ENCODE data around the gene ADGRV1. TPM values are rescaled to one million over a fixed set of nuclear protein-coding genes. Genes with fewer than 3 reads are reported as not detected.

Gene ADGRV1
- total and polyA plus RNA-seq, 2 donors (not counting 3 experiments of a cell fraction or from before 2014, with no cell fraction given), result 0.11 to 0.55 TPM

DNA sequence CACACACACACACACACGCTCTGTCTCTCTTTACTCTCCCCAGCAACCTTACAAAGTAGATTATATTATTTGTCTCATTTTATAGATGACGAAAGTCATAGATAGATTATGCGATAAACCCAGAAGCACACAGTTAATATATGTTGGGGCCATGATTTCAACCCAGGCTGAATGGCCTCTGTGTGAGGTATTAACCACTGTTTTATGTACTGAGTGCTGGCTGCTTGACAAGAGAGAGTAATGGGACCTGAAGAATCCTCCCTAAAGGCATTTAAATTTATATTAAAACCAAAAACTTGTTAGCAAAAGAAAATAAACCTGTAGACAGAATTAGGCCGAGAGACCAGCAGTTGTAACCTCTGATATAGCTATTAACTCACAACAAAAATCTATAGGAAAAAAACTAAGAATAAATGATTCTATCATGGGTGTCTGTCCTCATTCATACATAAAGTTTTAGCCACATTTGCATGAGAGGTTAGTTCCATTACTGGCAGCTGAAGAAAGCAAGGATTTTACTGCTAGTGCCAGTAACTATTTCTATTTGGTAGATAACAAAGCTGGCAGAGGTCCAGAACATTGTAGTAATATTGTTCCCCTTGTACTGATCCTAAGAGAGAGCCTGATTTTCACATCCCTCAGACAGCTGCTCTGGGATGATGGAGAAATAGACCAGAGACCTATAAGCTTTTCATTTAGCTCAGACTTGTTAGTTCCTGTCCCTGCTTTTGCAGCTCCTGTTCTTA, 250.9 kb downstream of the ADGRV1 start:
- Histone ChIP-seq H3K4me2 (ENCODE audit: insufficient read depth, low read length) (no peak overlapping the region), H2AFZ (ENCODE audit: low read depth, low read length) (no peak overlapping the region), H3K36me3 (ENCODE audit: control insufficient read depth in 2 of 2, extremely low read depth in 1 of 2, insufficient read depth in 2 of 2, low read length in 2 of 2) (no peaks in the 10 kb centered on the region), H3K79me2 (ENCODE audit: control insufficient read depth, insufficient read depth, low read length) (no peaks in the 10 kb centered on the region), H3K4me3 (replicated peaks in 1 of 3; ENCODE audit: insufficient read depth in 1 of 3, low read depth in 1 of 3, low read length in 3 of 3) (no peak overlapping the region), H3K9me1 (replicated peaks; ENCODE audit: control insufficient read depth, extremely low read depth, insufficient read depth, low read length) (no peaks in the 10 kb centered on the region), H4K20me1 (replicated peaks; ENCODE audit: control insufficient read depth, extremely low read depth, insufficient read depth, low read length) (no peaks in the 10 kb centered on the region), H3K9me3 (replicated peaks; ENCODE audit: control insufficient read depth, insufficient read depth, low read length) (no peaks in the 10 kb centered on the region), H3K9ac (replicated peaks; ENCODE audit: extremely low read depth, insufficient read depth, low read length) (no peak overlapping the region), H3K27ac (ENCODE audit: insufficient read depth, low read depth, low read length) (no peak overlapping the region), H3K4me1 (ENCODE audit: control insufficient read depth, extremely low read depth, insufficient read depth, low read length) (no peaks in the 10 kb centered on the region), H3K27me3 (ENCODE audit: control insufficient read depth in 2 of 2, insufficient read depth in 2 of 2, low read length in 2 of 2) (peaks cover 0 to 4% of the 10 kb centered on the region in 2 experiments)
- dilution Hi-C loops (cut with MboI; ENCODE audit: extremely low pct_ligation_motif_present, low sequenced_read_pairs) (no loop called here), intact Hi-C loops (cut with micrococcal nuclease) (no loop called here)
- no peak for TF ChIP-seq JUN (IDR thresholded peaks at IDR 0.05; ENCODE audit: borderline replicate concordance, insufficient read depth, insufficient read length, low read depth)
- no peak for TF ChIP-seq GATA2 (IDR thresholded peaks at IDR 0.05; ENCODE audit: insufficient read depth, insufficient read length, low read depth, low read length)
- TF ChIP-seq POLR2AphosphoS5 (IDR thresholded peaks at IDR 0.05; ENCODE audit: insufficient read depth, low read depth, low read length), result no peak
- TF ChIP-seq, protein P1, sequence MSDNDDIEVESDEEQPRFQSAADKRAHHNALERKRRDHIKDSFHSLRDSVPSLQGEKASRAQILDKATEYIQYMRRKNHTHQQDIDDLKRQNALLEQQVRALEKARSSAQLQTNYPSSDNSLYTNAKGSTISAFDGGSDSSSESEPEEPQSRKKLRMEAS (IDR thresholded peaks at IDR 0.05; ENCODE audit: insufficient read depth, insufficient read length), result no peak
- no peak for TF ChIP-seq MYC (IDR thresholded peaks at IDR 0.05; ENCODE audit: low read depth, low read length)
- TF ChIP-seq EZH2 (IDR thresholded peaks at IDR 0.05; ENCODE audit: borderline replicate concordance, low read depth, low read length, severe bottlenecking), result no peak
- TF ChIP-seq, protein P2, sequence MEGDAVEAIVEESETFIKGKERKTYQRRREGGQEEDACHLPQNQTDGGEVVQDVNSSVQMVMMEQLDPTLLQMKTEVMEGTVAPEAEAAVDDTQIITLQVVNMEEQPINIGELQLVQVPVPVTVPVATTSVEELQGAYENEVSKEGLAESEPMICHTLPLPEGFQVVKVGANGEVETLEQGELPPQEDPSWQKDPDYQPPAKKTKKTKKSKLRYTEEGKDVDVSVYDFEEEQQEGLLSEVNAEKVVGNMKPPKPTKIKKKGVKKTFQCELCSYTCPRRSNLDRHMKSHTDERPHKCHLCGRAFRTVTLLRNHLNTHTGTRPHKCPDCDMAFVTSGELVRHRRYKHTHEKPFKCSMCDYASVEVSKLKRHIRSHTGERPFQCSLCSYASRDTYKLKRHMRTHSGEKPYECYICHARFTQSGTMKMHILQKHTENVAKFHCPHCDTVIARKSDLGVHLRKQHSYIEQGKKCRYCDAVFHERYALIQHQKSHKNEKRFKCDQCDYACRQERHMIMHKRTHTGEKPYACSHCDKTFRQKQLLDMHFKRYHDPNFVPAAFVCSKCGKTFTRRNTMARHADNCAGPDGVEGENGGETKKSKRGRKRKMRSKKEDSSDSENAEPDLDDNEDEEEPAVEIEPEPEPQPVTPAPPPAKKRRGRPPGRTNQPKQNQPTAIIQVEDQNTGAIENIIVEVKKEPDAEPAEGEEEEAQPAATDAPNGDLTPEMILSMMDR (IDR thresholded peaks at IDR 0.05; ENCODE audit: extremely low read depth in 1 of 2, insufficient read depth in 1 of 2, low read depth in 1 of 2, low read length in 2 of 2), result no peak
- no peak for TF ChIP-seq FOS (IDR thresholded peaks at IDR 0.05; ENCODE audit: borderline replicate concordance, insufficient read depth, low read length)
- TF ChIP-seq POLR2A (IDR thresholded peaks at IDR 0.05; ENCODE audit: low read depth, low read length), result no peak
- ChIA-PET POLR2A (no interaction called here), CTCF (interaction anchor here (1.0 to 1.3 kb wide), 2 partner anchors 29 to 610 kb away, joined by 3 to 7 read pairs; no protein-coding TSS in a partner anchor)
- FAIRE-seq (no peak), DNase-seq (ENCODE audit: low read depth, low spot score) (peak; percentile 27)
- BruUV-seq (replicated peaks), result no TSS peak
